ENCODE data around the gene STAT1.
"Not testable (repeated sequence)": the region's sequence is repeated elsewhere in the genome, so short reads cannot be mapped to it uniquely, and the experiment has no call there.

The STAT1 gene

GRCh38 chr2:190979906-190980629 is 33.9 kb downstream of the STAT1 start:
- no peak for DNase-seq

- DNase-seq: no peak
These were observed 35.5 kb downstream of the STAT1 start for GRCh38 chr2:190978389-190979053.

GRCh38 chr2:190977505-190977904 is 36.5 kb downstream of the STAT1 start:
- DNase-seq: no peak

- no peak for DNase-seq
These were observed 37.5 kb downstream of the STAT1 start for GRCh38 chr2:190976521-190976920.

GRCh38 chr2:190974629-190975361 is 39.2 kb downstream of the STAT1 start:
- DNase-seq: no peak

GRCh38 chr2:190973726-190974628 is 40.0 kb downstream of the STAT1 start:
- DNase-seq: no peak

- no peak for DNase-seq
These were observed 40.7 kb downstream of the STAT1 start for GRCh38 chr2:190973262-190973661.

- no peak for DNase-seq
These were observed 41.1 kb downstream of the STAT1 start for GRCh38 chr2:190972846-190973245.

GRCh38 chr2:190972213-190972612 is 41.8 kb downstream of the STAT1 start:
- no peak for DNase-seq

- DNase-seq: peak; percentile 39
These were observed 43.0 kb downstream of the STAT1 start for GRCh38 chr2:190970873-190971506.

- no peak for DNase-seq
These were observed 43.8 kb downstream of the STAT1 start for GRCh38 chr2:190970160-190970559.

- no peak for DNase-seq
These were observed 45.4 kb downstream of the STAT1 start for GRCh38 chr2:190968522-190968921.

- DNase-seq: no peak
These were observed 48.3 kb downstream of the STAT1 start for GRCh38 chr2:190965580-190966222.

- DNase-seq: no peak
These were observed 49.7 kb downstream of the STAT1 start for GRCh38 chr2:190964170-190964795.

- DNase-seq: no peak
These were observed 50.9 kb downstream of the STAT1 start for GRCh38 chr2:190963088-190963487.

- DNase-seq: no peak
These were observed 52.0 kb downstream of the STAT1 start for GRCh38 chr2:190961918-190962487.

GRCh38 chr2:190961117-190961516 is 52.9 kb downstream of the STAT1 start:
- not testable (repeated sequence) for DNase-seq

- no peak for DNase-seq
These were observed 53.8 kb downstream of the STAT1 start for GRCh38 chr2:190959911-190960788.

GRCh38 chr2:190953257-190953656 is 60.7 kb downstream of the STAT1 start:
- DNase-seq: no peak

GRCh38 chr2:190950566-190950991 is 63.4 kb downstream of the STAT1 start:
- DNase-seq: no peak
